RWPE2 (cell line): ENCODE results near the gene NPIPA2.
A peak's percentile ranks its signal among the peaks of the same experiment; 100 is the strongest.
"Not testable (repeated sequence)": the region's sequence is repeated elsewhere in the genome, so short reads cannot be mapped to it uniquely, and the experiment has no call there.

Experiments used
- ATAC-seq: fragments of 200-7000 bp; cut with Tn5 transposase; 3 replicates; pipeline ENCODE4 v1.9.1; 2021; ENCODE audit warnings: low read depth
- DNase-seq: peaks from one replicate; pipeline ENCODE4 v3.0.0-alpha.2; 2020; ENCODE audit warnings: low spot score
- H3K27ac ChIP-seq: fragments of 450-650 bp; 2 replicates; pipeline ENCODE4 v1.5.1; 2017; ENCODE audit warnings: mild to moderate bottlenecking; ENCODE audit not compliant: poor library complexity, severe bottlenecking
- H3K27me3 ChIP-seq: fragments of 250-450 bp; sonication (Bioruptor Pico); 2 replicates; pipeline ENCODE4 v1.5.1; 2021; ENCODE audit warnings: mild to moderate bottlenecking, moderate library complexity; ENCODE audit not compliant: insufficient read depth, poor library complexity, severe bottlenecking
- H3K36me3 ChIP-seq: fragments of 250-450 bp; sonication (Bioruptor Pico); 2 replicates; pipeline ENCODE4 v1.5.1; 2020; ENCODE audit warnings: low read depth, mild to moderate bottlenecking, moderate library complexity
- H3K4me1 ChIP-seq: fragments of 250-450 bp; sonication (Bioruptor Pico); 2 replicates; pipeline ENCODE4 v1.5.1; 2021; ENCODE audit warnings: mild to moderate bottlenecking, moderate library complexity; ENCODE audit not compliant: insufficient read depth, poor library complexity, severe bottlenecking
- H3K4me3 ChIP-seq: fragments of 250-450 bp; sonication (Bioruptor Pico); 2 replicates; pipeline ENCODE4 v1.5.1; 2021; ENCODE audit warnings: mild to moderate bottlenecking, moderate library complexity; ENCODE audit not compliant: severe bottlenecking
- H3K9me3 ChIP-seq: fragments of 250-450 bp; sonication (Bioruptor Pico); 2 replicates; pipeline ENCODE4 v1.5.1; 2021; ENCODE audit warnings: mild to moderate bottlenecking, moderate library complexity; ENCODE audit not compliant: severe bottlenecking
- TF ChIP-seq, protein P1 (sequence below): fragments of 450-650 bp; IDR thresholded peaks from one replicate; pipeline ENCODE4 v1.5.1; 2017; ENCODE audit warnings: mild to moderate bottlenecking, moderate library complexity; ENCODE audit not compliant: poor library complexity, severe bottlenecking

The NPIPA2 gene

DNA sequence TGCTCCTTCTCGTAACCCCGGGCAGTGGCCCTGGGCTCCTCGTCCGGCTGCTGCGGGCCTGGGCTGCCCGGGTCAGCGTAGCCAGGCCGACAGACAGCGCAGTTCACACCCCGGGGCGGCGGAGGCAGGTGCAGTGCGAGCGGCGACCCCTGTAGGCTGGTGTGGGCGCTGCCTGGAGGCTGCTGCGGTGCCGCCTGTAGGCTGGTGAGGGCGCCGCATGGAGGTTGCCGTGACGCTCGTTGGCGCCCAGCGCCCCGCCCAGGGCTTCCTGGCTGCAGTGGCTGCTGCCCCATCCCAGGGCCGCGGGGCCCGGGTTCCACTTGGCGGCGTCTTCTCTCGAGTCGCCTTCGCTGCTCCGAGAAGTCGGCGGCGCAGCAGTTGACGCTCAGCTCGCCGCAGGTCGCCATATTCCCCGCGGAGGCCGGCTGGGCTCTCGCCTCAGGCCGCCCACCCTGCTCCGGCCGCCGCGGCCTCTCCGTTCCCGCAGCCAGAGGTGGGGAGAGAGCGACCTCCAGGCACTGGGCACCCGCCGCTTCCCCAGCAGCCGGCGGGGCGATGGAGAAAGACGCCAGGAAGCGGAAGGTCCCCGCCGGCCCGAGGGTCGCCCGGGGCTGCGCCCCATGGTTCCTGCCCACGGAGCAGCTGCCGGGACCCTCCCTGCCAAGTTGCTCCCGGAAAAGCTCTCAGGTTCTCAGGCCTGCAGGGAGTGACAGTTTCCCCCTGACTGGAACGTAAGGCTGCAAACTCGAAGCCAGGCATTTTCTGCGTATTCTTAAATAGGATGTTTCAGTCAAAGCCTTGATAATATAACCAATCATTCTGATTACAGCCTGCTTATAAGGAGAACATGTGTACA, at the start of gene NPIPA2:
NPIPA2 (plus strand) TSS at position 261 of the 856 bp plus-strand sequence. CDS start 5,533 bp downstream, outside the sequence.
- H3K27ac ChIP-seq, H3K27me3 ChIP-seq, DNase-seq, H3K4me1 ChIP-seq, H3K9me3 ChIP-seq, H3K4me3 ChIP-seq, H3K36me3 ChIP-seq: not testable (repeated sequence)
- peak; percentile 95 for ATAC-seq

DNA sequence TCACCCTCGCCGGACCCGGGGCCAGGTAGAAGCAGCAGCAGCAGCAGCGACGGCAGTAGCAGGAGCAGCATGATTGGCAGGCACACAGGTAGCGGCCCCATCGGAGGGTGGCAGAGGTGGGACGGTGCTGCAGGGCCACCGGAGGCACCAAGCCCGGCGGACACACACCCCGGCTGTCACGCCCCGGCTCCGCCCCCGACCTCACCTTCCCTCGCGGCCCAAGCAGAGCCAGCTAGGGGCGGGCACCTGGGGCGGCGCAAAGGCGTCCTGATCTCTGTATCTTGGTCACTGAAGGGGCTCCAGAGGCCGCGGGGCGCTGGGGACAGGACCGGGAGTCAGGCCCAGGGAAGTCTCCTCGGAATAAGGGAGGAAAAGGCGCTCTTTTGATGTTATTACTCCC, 48.2 kb upstream of the NPIPA2 start, which contains the start of gene PLA2G10:
PLA2G10 (minus strand) TSS at position 180 of the 400 bp plus-strand sequence; CDS start at position 101, 79 bp downstream.
- not testable (repeated sequence) for H3K36me3 ChIP-seq, H3K9me3 ChIP-seq, H3K27ac ChIP-seq, H3K4me3 ChIP-seq, DNase-seq, H3K4me1 ChIP-seq, H3K27me3 ChIP-seq
- ATAC-seq = peak; percentile 89

DNA sequence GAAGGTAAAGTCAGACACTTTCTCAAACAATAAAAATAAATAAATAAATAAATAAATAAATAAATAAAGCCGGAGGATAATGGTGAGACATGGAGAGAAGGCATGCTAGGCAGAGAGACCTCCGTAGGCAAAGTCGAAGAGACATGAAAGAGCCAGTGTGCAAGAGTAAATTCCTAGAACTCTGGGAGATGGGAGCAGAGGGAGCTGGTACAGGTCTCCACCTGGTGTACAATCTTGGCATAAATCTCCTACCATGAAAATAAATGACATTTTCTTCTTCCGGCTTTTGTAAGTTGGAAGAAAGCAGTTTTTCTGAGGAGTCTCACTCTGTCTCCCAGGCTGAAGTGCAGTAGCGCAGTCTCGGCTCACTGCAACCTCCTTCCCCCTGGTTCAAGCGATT, 40.5 kb upstream of the NPIPA2 start:
- H3K27me3 ChIP-seq, DNase-seq, H3K4me3 ChIP-seq, H3K4me1 ChIP-seq, H3K9me3 ChIP-seq, H3K36me3 ChIP-seq, H3K27ac ChIP-seq: not testable (repeated sequence)
- ATAC-seq = peak; percentile 56
- TF ChIP-seq, protein P1, sequence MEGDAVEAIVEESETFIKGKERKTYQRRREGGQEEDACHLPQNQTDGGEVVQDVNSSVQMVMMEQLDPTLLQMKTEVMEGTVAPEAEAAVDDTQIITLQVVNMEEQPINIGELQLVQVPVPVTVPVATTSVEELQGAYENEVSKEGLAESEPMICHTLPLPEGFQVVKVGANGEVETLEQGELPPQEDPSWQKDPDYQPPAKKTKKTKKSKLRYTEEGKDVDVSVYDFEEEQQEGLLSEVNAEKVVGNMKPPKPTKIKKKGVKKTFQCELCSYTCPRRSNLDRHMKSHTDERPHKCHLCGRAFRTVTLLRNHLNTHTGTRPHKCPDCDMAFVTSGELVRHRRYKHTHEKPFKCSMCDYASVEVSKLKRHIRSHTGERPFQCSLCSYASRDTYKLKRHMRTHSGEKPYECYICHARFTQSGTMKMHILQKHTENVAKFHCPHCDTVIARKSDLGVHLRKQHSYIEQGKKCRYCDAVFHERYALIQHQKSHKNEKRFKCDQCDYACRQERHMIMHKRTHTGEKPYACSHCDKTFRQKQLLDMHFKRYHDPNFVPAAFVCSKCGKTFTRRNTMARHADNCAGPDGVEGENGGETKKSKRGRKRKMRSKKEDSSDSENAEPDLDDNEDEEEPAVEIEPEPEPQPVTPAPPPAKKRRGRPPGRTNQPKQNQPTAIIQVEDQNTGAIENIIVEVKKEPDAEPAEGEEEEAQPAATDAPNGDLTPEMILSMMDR = peak; percentile 25

DNA sequence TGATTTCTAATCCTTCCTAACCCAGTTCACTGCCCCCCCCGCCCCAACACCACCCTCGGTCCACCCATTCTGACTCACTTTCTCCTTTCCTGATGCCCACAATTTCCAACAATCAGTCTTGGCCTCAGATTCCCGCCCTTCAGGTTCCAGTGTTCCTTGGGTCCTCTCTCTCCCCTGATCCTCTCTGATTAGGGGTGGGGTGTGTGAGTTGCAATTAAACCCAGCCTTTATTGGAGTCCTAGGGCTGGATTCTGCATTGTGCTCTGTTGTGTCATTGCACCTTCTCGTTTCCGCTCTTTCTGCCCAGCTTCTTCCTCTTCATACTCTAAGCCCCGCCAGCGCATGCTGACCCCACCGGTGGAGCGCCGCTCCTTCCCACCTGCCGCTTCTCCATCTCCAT, 39.7 kb upstream of the NPIPA2 start:
- not testable (repeated sequence) for H3K27me3 ChIP-seq, H3K4me1 ChIP-seq, DNase-seq

DNA sequence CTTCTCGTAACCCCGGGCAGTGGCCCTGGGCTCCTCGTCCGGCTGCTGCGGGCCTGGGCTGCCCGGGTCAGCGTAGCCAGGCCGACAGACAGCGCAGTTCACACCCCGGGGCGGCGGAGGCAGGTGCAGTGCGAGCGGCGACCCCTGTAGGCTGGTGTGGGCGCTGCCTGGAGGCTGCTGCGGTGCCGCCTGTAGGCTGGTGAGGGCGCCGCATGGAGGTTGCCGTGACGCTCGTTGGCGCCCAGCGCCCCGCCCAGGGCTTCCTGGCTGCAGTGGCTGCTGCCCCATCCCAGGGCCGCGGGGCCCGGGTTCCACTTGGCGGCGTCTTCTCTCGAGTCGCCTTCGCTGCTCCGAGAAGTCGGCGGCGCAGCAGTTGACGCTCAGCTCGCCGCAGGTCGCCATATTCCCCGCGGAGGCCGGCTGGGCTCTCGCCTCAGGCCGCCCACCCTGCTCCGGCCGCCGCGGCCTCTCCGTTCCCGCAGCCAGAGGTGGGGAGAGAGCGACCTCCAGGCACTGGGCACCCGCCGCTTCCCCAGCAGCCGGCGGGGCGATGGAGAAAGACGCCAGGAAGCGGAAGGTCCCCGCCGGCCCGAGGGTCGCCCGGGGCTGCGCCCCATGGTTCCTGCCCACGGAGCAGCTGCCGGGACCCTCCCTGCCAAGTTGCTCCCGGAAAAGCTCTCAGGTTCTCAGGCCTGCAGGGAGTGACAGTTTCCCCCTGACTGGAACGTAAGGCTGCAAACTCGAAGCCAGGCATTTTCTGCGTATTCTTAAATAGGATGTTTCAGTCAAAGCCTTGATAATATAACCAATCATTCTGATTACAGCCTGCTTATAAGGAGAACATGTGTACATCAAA, 38.9 kb upstream of the NPIPA2 start, which contains the start of gene NPIPA3:
NPIPA3 (plus strand) TSS at position 256 of the 856 bp plus-strand sequence. CDS start 5,533 bp downstream, outside the sequence.
- not testable (repeated sequence) for H3K27ac ChIP-seq, H3K4me3 ChIP-seq, H3K36me3 ChIP-seq, H3K9me3 ChIP-seq, DNase-seq, H3K27me3 ChIP-seq, H3K4me1 ChIP-seq
- ATAC-seq = peak; percentile 95

More for the DNA sequence above, 39.7 kb upstream of the NPIPA2 start:
- H3K9me3 ChIP-seq, H3K4me3 ChIP-seq, ATAC-seq, H3K36me3 ChIP-seq, H3K27ac ChIP-seq: not testable (repeated sequence)

DNA sequence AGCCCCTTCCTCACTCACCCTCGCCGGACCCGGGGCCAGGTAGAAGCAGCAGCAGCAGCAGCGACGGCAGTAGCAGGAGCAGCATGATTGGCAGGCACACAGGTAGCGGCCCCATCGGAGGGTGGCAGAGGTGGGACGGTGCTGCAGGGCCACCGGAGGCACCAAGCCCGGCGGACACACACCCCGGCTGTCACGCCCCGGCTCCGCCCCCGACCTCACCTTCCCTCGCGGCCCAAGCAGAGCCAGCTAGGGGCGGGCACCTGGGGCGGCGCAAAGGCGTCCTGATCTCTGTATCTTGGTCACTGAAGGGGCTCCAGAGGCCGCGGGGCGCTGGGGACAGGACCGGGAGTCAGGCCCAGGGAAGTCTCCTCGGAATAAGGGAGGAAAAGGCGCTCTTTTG, 9.1 kb upstream of the NPIPA2 start:
- H3K27me3 ChIP-seq, H3K36me3 ChIP-seq, H3K4me1 ChIP-seq, H3K4me3 ChIP-seq, H3K27ac ChIP-seq, H3K9me3 ChIP-seq, DNase-seq: not testable (repeated sequence)
- ATAC-seq = peak; percentile 84

DNA sequence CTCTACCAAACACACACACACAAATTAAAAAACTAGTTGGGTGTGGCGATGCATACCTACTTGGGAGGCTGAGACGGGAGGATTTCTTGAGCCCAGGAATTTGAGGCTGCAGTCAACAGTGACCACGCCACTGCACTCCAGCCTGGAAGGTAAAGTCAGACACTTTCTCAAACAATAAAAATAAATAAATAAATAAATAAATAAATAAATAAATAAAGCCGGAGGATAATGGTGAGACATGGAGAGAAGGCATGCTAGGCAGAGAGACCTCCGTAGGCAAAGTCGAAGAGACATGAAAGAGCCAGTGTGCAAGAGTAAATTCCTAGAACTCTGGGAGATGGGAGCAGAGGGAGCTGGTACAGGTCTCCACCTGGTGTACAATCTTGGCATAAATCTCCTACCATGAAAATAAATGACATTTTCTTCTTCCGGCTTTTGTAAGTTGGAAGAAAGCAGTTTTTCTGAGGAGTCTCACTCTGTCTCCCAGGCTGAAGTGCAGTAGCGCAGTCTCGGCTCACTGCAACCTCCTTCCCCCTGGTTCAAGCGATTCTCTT, 1.4 kb upstream of the NPIPA2 start:
- H3K27ac ChIP-seq, H3K36me3 ChIP-seq, H3K4me1 ChIP-seq, H3K4me3 ChIP-seq, H3K9me3 ChIP-seq, H3K27me3 ChIP-seq, DNase-seq: not testable (repeated sequence)
- ATAC-seq = peak; percentile 56

DNA sequence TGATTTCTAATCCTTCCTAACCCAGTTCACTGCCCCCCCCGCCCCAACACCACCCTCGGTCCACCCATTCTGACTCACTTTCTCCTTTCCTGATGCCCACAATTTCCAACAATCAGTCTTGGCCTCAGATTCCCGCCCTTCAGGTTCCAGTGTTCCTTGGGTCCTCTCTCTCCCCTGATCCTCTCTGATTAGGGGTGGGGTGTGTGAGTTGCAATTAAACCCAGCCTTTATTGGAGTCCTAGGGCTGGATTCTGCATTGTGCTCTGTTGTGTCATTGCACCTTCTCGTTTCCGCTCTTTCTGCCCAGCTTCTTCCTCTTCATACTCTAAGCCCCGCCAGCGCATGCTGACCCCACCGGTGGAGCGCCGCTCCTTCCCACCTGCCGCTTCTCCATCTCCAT, 539 bp upstream of the NPIPA2 start:
- not testable (repeated sequence) for H3K27ac ChIP-seq, H3K27me3 ChIP-seq, H3K4me3 ChIP-seq, ATAC-seq, DNase-seq, H3K36me3 ChIP-seq, H3K9me3 ChIP-seq, H3K4me1 ChIP-seq

DNA sequence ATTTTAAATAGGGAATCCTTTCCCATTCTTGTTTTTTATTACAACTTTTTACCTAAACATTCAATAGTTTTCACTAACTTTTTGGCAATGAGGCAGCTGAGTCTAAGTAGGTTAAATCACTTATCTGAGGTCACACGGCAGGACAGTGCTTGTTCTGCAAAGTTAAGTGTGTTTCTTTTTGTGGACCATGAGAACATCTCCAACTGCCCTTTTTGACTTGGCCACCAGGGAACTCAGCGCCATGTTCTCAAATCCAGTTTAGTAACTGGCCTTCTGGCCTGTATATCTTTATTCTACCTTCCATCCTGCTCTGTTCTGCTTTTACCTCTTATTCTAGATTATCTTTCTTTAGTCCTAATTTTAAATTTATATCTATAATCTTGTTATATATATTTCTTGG, 31.3 kb downstream of the NPIPA2 start:
- DNase-seq, ATAC-seq, H3K27me3 ChIP-seq: not testable (repeated sequence)

DNA sequence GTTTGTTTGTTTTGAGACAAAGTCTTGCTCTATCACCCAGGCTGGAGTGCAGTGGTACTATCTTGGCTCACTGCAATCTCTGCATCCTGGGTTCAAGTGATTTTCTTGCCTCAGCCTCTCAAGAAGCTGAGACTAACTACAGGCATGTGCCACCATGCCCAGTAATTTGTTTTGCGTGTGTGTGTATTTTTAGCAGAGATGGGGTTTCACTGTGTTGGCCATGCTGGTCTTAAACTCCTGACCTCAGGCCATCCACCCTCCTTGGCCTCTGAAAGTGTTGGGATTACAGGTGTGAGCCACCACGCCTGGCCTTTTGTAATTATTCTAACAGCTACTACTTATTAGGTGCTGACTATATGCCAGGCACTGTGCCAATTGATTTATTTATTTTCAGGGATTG, 33.3 kb downstream of the NPIPA2 start:
- not testable (repeated sequence) for DNase-seq, H3K27me3 ChIP-seq, ATAC-seq, H3K36me3 ChIP-seq, H3K27ac ChIP-seq, H3K4me3 ChIP-seq, H3K9me3 ChIP-seq, H3K4me1 ChIP-seq

More for the DNA sequence above, 31.3 kb downstream of the NPIPA2 start:
- not testable (repeated sequence) for H3K36me3 ChIP-seq, H3K4me3 ChIP-seq, H3K27ac ChIP-seq, H3K9me3 ChIP-seq, H3K4me1 ChIP-seq
